Measurements from ENCODE around the gene KIAA1671. TPM values are rescaled to one million over a fixed set of nuclear protein-coding genes. Genes with fewer than 3 reads are reported as not detected.

KIAA1671 gene
- total RNA-seq, 8 experiments from 2014 or later, result 4.2 to 27.9 (median 10.2) TPM

DNA sequence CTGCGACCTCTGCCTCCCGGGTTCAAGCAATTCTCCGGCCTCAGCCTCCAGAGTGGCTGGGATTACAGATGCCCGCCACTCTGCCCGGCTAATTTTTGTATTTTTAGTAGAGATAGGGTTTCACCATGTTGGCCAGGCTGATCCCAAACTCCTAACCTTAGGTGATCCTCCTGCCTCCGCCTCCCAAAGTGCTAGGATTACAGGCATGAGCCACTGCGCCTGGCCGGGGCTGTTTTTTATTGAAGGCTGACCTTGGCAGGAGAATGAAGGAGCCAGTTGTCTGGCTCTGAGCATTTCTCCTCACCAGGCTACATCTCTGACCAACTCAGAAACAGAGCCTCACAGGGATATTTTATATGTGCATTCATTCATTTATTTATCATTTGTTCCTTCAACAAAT is 2.3 kb downstream of the KIAA1671 start:
- no peak for ATAC-seq (replicated peaks in 6 of 8)
- H3K4me1 ChIP-seq (replicated peaks in 1 of 2), result peaks cover 11 to 14% of the 10 kb centered on the region in 2 donors
- no peak overlapping the region for H3K4me3 ChIP-seq
- WGBS, 10 experiments, result 83 to 100% (median 88%) methylated on average over 1 to 8 of the region's 8 CpGs; no CpG with 5 or more reads in 3 of the 10 experiments
- in situ Hi-C loops (cut with MboI; ENCODE audit: low pct_unique_long_range_greater_than_20kb in 2 of 9, low sequenced_read_pairs in 9 of 9, unreplicated experiment in 9 of 9), result loop anchor here in 2 of 9 experiments (5.0 to 10.0 kb wide), 2 partner anchors 92 to 100 kb away; no protein-coding TSS in a partner anchor
- H3K27ac ChIP-seq, result no peak overlapping the region

GRCh38 chr22:24957043-24957442 is 4.5 kb downstream of the KIAA1671 start:
- Histone ChIP-seq H3K4me1 (replicated peaks in 1 of 2) (peaks cover 11 to 14% of the 10 kb centered on the region in 2 donors), H3K27ac (no peak overlapping the region), H3K4me3 (no peak overlapping the region)
- no peak for ATAC-seq (replicated peaks in 6 of 8)
- in situ Hi-C loops (cut with MboI; ENCODE audit: low pct_unique_long_range_greater_than_20kb in 2 of 9, low sequenced_read_pairs in 9 of 9, unreplicated experiment in 9 of 9), result loop anchor here in 1 of 9 experiments (10.0 kb wide), 1 partner anchor 98 kb away; no protein-coding TSS in a partner anchor
- WGBS, 10 experiments, result 39 to 92% (median 87%) methylated on average over 2 of the region's 2 CpGs; no CpG with 5 or more reads in 6 of the 10 experiments

GRCh38 chr22:24961217-24961844 is 8.8 kb downstream of the KIAA1671 start:
- Histone ChIP-seq H3K4me1 (replicated peaks in 1 of 2) (no peaks in the 10 kb centered on the region), H3K27ac (no peak overlapping the region), H3K4me3 (no peak overlapping the region)
- 51 to 100% (median 92%) methylated on average over 1 to 9 of the region's 11 CpGs for WGBS, 10 experiments
- in situ Hi-C loops (cut with MboI; ENCODE audit: low pct_unique_long_range_greater_than_20kb in 2 of 9, low sequenced_read_pairs in 9 of 9, unreplicated experiment in 9 of 9), result no loop called here
- no peak for ATAC-seq (replicated peaks in 6 of 8)

GRCh38 chr22:24962094-24962493 is 9.6 kb downstream of the KIAA1671 start:
- no peak overlapping the region for H3K4me3 ChIP-seq
- 60 to 100% (median 88%) methylated on average over 1 to 5 of the region's 8 CpGs; no CpG with 5 or more reads in 3 of the 10 experiments for WGBS, 10 experiments
- no peaks in the 10 kb centered on the region for H3K4me1 ChIP-seq (replicated peaks in 1 of 2)
- in situ Hi-C loops (cut with MboI; ENCODE audit: low pct_unique_long_range_greater_than_20kb in 2 of 9, low sequenced_read_pairs in 9 of 9, unreplicated experiment in 9 of 9), result no loop called here
- no peak for ATAC-seq (replicated peaks in 6 of 8)
- H3K27ac ChIP-seq, result no peak overlapping the region

DNA sequence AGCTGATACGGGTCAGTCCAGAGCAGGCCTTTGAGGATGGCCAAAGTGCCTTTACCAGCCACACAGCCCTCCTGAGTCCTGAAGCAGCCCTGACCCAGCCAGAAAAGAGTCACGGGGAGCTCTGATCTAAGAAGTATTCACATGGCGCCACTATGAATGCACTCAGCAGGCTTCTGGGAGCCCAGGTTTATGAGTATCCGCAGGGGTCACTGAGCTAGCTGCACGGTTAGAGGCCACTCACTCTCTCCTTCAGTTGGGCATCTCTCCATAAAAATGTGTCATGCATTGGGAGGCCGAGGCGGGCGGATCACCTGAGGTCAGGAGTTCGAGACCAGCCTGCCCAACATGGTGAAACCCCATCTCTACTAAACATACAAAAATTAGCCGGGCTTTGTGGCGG is 10.3 kb downstream of the KIAA1671 start:
- Histone ChIP-seq H3K27ac (no peak overlapping the region), H3K4me1 (replicated peaks in 1 of 2) (no peaks in the 10 kb centered on the region), H3K4me3 (no peak overlapping the region)
- 33 to 100% (median 90%) methylated on average over 1 to 7 of the region's 11 CpGs; no CpG with 5 or more reads in 4 of the 10 experiments for WGBS, 10 experiments
- ATAC-seq (replicated peaks in 6 of 8), result no peak
- in situ Hi-C loops (cut with MboI; ENCODE audit: low pct_unique_long_range_greater_than_20kb in 2 of 9, low sequenced_read_pairs in 9 of 9, unreplicated experiment in 9 of 9), result no loop called here

DNA sequence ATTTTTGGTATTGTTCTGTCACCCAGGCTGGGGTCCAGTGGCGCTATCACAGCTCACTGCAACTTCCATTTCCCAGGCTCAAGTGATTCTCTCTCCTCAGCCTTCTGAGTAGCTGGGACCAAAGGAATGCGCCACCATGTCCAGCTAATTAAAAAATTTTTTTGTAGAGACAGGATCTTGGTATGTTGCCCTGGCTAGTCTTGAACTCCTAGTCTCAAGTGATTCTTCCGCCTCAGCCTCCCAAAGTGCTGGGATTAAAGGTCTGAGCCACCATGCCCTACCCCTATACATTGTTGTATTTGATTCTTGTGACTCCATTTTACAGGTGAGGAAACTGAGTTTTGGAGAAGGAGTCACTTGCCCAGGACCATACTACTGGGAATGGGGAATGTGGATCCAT is 11.9 kb downstream of the KIAA1671 start:
- H3K4me1 ChIP-seq (replicated peaks in 1 of 2), result no peaks in the 10 kb centered on the region
- in situ Hi-C loops (cut with MboI; ENCODE audit: low pct_unique_long_range_greater_than_20kb in 2 of 9, low sequenced_read_pairs in 9 of 9, unreplicated experiment in 9 of 9), result no loop called here
- H3K4me3 ChIP-seq, result no peak overlapping the region
- H3K27ac ChIP-seq, result no peak overlapping the region
- WGBS, 10 experiments, result 71 to 100% (median 96%) methylated on average over 1 to 3 of the region's 3 CpGs; no CpG with 5 or more reads in 2 of the 10 experiments
- no peak for ATAC-seq (replicated peaks in 6 of 8)

DNA sequence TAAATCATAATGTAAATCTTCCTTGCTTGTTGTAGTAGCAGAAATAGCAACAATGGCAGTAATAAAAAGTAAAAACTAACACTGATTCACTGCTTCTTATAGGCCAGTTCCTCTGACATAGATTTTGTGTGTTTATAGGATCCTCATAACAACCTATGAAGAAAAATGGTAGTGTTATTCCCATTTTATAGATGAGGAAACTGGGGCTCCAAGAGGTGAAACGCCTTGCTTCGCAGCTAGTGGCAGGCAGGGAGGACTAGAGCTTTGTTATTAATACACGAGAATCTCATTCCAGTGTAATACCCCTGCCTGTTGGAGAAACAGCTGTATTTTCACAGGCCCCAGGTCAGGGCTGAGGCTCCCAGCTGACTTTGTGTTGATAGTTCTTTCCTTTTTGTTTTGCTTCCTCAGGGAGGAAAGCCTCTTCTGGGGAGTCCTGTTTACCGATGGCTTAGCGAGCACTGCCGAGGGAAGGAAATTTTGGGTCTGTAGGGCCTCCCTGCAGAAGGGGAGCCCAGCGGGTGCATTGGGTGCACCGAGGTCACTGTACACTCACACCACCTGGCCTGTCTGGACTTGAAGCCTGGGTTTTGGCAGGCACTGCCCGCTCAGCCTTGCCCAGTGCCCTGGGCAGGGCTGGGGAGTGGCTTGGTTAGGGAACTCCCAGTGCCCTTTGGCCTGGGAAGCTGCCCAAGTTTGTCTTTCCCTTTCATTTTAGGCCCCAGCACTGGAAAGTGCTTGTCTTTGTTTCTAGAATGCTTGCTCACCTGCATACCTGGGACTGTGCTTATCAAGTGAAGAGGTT is 13.5 kb downstream of the KIAA1671 start:
- in situ Hi-C loops (cut with MboI; ENCODE audit: low pct_unique_long_range_greater_than_20kb in 2 of 9, low sequenced_read_pairs in 9 of 9, unreplicated experiment in 9 of 9), result no loop called here
- H3K4me1 ChIP-seq (replicated peaks in 1 of 2), result peaks cover 0 to 5% of the 10 kb centered on the region in 2 donors
- H3K4me3 ChIP-seq, result no peak overlapping the region
- H3K27ac ChIP-seq, result no peak overlapping the region
- no peak for ATAC-seq (replicated peaks in 6 of 8)
- WGBS, 10 experiments, result 68 to 100% (median 87%) methylated on average over 3 to 8 of the region's 9 CpGs; no CpG with 5 or more reads in 3 of the 10 experiments

DNA sequence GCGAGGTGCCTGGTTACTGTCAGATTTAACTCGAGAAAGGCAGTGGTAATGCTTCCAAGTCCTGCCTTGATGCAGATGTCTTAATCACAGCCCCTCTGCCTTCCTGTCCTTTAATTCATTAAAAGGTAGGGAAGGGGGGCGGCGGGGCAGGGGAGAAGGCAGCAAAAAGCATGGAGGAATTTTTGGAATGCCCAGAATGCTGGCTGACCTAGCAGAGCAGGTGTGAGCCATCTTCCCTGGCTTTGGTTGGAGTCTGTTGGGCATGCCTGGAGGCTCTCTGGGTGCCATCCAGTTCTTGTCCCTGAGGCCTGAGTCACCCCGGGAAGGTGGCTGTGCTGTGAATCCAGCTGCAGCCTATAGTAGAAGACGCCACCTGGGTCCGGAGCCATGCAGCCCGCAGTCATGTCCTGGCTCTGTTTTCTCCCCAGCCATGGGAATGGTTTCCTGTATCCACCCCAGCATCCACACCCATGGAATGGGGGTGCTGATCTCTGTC is 15.6 kb downstream of the KIAA1671 start:
- 40 to 100% (median 86%) methylated on average over 1 to 6 of the region's 8 CpGs; no CpG with 5 or more reads in 7 of the 10 experiments for WGBS, 10 experiments
- in situ Hi-C loops (cut with MboI; ENCODE audit: low pct_unique_long_range_greater_than_20kb in 2 of 9, low sequenced_read_pairs in 9 of 9, unreplicated experiment in 9 of 9), result no loop called here
- Histone ChIP-seq H3K4me1 (replicated peaks in 1 of 2) (peaks cover 0 to 5% of the 10 kb centered on the region in 2 donors), H3K4me3 (no peak overlapping the region), H3K27ac (no peak overlapping the region)
- peak in 2 of 8 experiments; percentile 34 to 36 for ATAC-seq (replicated peaks in 6 of 8)

- WGBS, 10 experiments, result 0 to 92% (median 50%) methylated on average over 1 to 11 of the region's 12 CpGs
- peaks cover 0 to 5% of the 10 kb centered on the region in 2 donors for H3K4me1 ChIP-seq (replicated peaks in 1 of 2)
- ATAC-seq (replicated peaks in 6 of 8), result peak in 4 of 8 experiments; percentile 15 to 82 (median 76)
- H3K4me3 ChIP-seq, result no peak overlapping the region
- in situ Hi-C loops (cut with MboI; ENCODE audit: low pct_unique_long_range_greater_than_20kb in 2 of 9, low sequenced_read_pairs in 9 of 9, unreplicated experiment in 9 of 9), result no loop called here
- no peak overlapping the region for H3K27ac ChIP-seq
Measured at GRCh38 chr22:24969560-24970301, 17.2 kb downstream of the KIAA1671 start.

GRCh38 chr22:24972369-24972768 is 19.9 kb downstream of the KIAA1671 start:
- H3K4me3 ChIP-seq, result no peak overlapping the region
- in situ Hi-C loops (cut with MboI; ENCODE audit: low pct_unique_long_range_greater_than_20kb in 2 of 9, low sequenced_read_pairs in 9 of 9, unreplicated experiment in 9 of 9), result no loop called here
- WGBS, 10 experiments, result 17 to 100% (median 65%) methylated on average over 1 to 2 of the region's 2 CpGs; no CpG with 5 or more reads in 1 of the 10 experiments
- H3K4me1 ChIP-seq (replicated peaks in 1 of 2), result peaks cover 7 to 20% of the 10 kb centered on the region in 2 donors
- no peak for ATAC-seq (replicated peaks in 6 of 8)
- no peak overlapping the region for H3K27ac ChIP-seq

- H3K4me1 ChIP-seq (replicated peaks in 1 of 2), result peaks cover 13 to 25% of the 10 kb centered on the region in 2 donors
- no peak for ATAC-seq (replicated peaks in 6 of 8)
- in situ Hi-C loops (cut with MboI; ENCODE audit: low pct_unique_long_range_greater_than_20kb in 2 of 9, low sequenced_read_pairs in 9 of 9, unreplicated experiment in 9 of 9), result no loop called here
- no peak overlapping the region for H3K4me3 ChIP-seq
- no peak overlapping the region for H3K27ac ChIP-seq
- WGBS, 10 experiments, result 17 to 100% (median 67%) methylated on average over 1 to 5 of the region's 6 CpGs; no CpG with 5 or more reads in 3 of the 10 experiments
Measured at GRCh38 chr22:24973872-24974271, 21.4 kb downstream of the KIAA1671 start.

DNA sequence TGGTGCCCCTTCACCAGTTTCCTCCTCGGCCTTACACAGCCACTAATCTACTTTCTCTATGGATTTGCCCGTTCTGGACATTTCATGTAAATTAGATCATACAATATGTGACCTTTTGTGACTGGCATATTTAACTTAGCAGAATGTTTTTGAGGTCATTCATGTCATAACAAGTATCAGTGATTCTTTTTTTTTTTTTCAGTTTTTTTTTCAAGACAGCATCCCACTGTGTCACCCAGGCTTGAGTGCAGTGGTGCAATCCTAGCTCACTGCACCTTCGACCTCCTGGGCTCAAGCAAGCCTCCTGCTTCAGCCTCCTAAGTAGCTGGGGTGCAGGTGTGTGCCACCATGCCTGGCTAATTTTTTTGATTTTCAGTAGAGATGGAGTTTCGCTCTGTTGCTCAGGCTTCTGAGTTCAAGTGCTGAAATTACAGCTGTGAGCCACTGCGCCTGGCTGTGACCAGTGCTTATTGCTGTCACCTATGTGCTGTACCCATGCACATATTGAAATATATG is 22.7 kb downstream of the KIAA1671 start:
- in situ Hi-C loops (cut with MboI; ENCODE audit: low pct_unique_long_range_greater_than_20kb in 2 of 9, low sequenced_read_pairs in 9 of 9, unreplicated experiment in 9 of 9), result no loop called here
- Histone ChIP-seq H3K27ac (no peak overlapping the region), H3K4me1 (replicated peaks in 1 of 2) (peaks cover 13 to 20% of the 10 kb centered on the region in 2 donors), H3K4me3 (no peak overlapping the region)
- no peak for ATAC-seq (replicated peaks in 6 of 8)
- WGBS, 10 experiments, result 50 to 100% (median 93%) methylated on average over 1 to 5 of the region's 5 CpGs; no CpG with 5 or more reads in 3 of the 10 experiments
